GM12892 (cell line): ENCODE data around the gene PCSK7.

Experiments
- POLR2A ChIP-seq: IDR thresholded peaks from 2 replicates; pipeline ENCODE4 v1.6.1; 2011; ENCODE audit warnings: low read depth, low read length, control low read depth
- POLR2AphosphoS5 ChIP-seq: IDR thresholded peaks from 2 replicates; pipeline ENCODE4 v1.6.1; 2011; ENCODE audit warnings: low read depth, low read length, control low read depth

- TF ChIP-seq POLR2A (no peak), POLR2AphosphoS5 (no peak)
Observed at GRCh38 chr11:117251506-117251905, 19.6 kb upstream of the PCSK7 start.
